Measurements from ENCODE around the gene SMCO4. TPM values are rescaled to one million over a fixed set of nuclear protein-coding genes. Genes with fewer than 3 reads are reported as not detected.
A peak's percentile ranks its signal among the peaks of the same experiment; 100 is the strongest.

The SMCO4 gene
- total RNA-seq, 3 donors from 2014 or later (not counting 1 experiment from before 2014, with no cell fraction given), result 2.7 to 4.6 (median 3.6) TPM

GRCh38 chr11:93526641-93527583 is 16.3 kb downstream of the SMCO4 start:
- 36% methylated on average over 7 of the region's 8 CpGs for WGBS (ENCODE audit: insufficient coverage)
- Histone ChIP-seq H3K27ac (ENCODE audit: low read length) (peak overlapping the region; percentile 28), H3K4me3 (ENCODE audit: low read length) (no peak overlapping the region), H3K4me1 (ENCODE audit: control insufficient read depth, insufficient read depth, low read length) (peaks cover 65% of the 10 kb centered on the region), H3K36me3 (ENCODE audit: control insufficient read depth, insufficient read depth, low read length) (no peaks in the 10 kb centered on the region), H3K27me3 (ENCODE audit: control insufficient read depth, insufficient read depth, low read length) (no peaks in the 10 kb centered on the region), H3K9me3 (ENCODE audit: control insufficient read depth, insufficient read depth, low read length) (no peaks in the 10 kb centered on the region)
- TF ChIP-seq CTCF (IDR thresholded peaks at IDR 0.05), result no peak
- intact Hi-C loops (cut with micrococcal nuclease), result no loop called here
- H3K27ac Mint-ChIP-seq, result peak overlapping the region; percentile 52 to 76
- H3K9me3 Mint-ChIP-seq, result no peaks in the 10 kb centered on the region
- peak overlapping the region; percentile 28 for H3K4me3 Mint-ChIP-seq
- no peaks in the 10 kb centered on the region for H3K27me3 Mint-ChIP-seq (ENCODE audit: low read depth in 2 of 2)
- DNase-seq (peak in 1 of 2 donors; percentile 17), ATAC-seq (peak in 1 of 3 donors; percentile 52)
- H3K4me1 Mint-ChIP-seq, result peaks cover 73 to 85% of the 10 kb centered on the region in 2 donors
- no peaks in the 10 kb centered on the region for H3K36me3 Mint-ChIP-seq

- DNase-seq (no peak), ATAC-seq (no peak)
- no peaks in the 10 kb centered on the region for H3K9me3 Mint-ChIP-seq
- Histone ChIP-seq H3K4me1 (ENCODE audit: control insufficient read depth, insufficient read depth, low read length) (peaks cover 65% of the 10 kb centered on the region), H3K27ac (ENCODE audit: low read length) (peak overlapping the region; percentile 28), H3K9me3 (ENCODE audit: control insufficient read depth, insufficient read depth, low read length) (no peaks in the 10 kb centered on the region), H3K4me3 (ENCODE audit: low read length) (no peak overlapping the region), H3K36me3 (ENCODE audit: control insufficient read depth, insufficient read depth, low read length) (no peaks in the 10 kb centered on the region), H3K27me3 (ENCODE audit: control insufficient read depth, insufficient read depth, low read length) (no peaks in the 10 kb centered on the region)
- TF ChIP-seq CTCF (IDR thresholded peaks at IDR 0.05), result no peak
- intact Hi-C loops (cut with micrococcal nuclease), result no loop called here
- 85% methylated on average over 3 of the region's 3 CpGs for WGBS (ENCODE audit: insufficient coverage)
- H3K36me3 Mint-ChIP-seq, result no peaks in the 10 kb centered on the region
- H3K4me1 Mint-ChIP-seq, result peaks cover 71 to 84% of the 10 kb centered on the region in 2 donors
- peak overlapping the region; percentile 28 for H3K4me3 Mint-ChIP-seq
- no peaks in the 10 kb centered on the region for H3K27me3 Mint-ChIP-seq (ENCODE audit: low read depth in 2 of 2)
- peak overlapping the region; percentile 52 to 76 for H3K27ac Mint-ChIP-seq
These were observed 16.9 kb downstream of the SMCO4 start for GRCh38 chr11:93526346-93526633.

- Mint-ChIP-seq H3K27me3 (ENCODE audit: low read depth in 2 of 2) (no peaks in the 10 kb centered on the region), H3K36me3 (no peaks in the 10 kb centered on the region), H3K4me3 (no peak overlapping the region), H3K9me3 (no peaks in the 10 kb centered on the region), H3K4me1 (peaks cover 71 to 85% of the 10 kb centered on the region in 2 donors), H3K27ac (peak overlapping the region; percentile 52 to 76)
- no peak overlapping the region for H3K27ac ChIP-seq (ENCODE audit: low read length)
- ATAC-seq (no peak), DNase-seq (no peak)
- intact Hi-C loops (cut with micrococcal nuclease), result no loop called here
- no peaks in the 10 kb centered on the region for H3K9me3 ChIP-seq (ENCODE audit: control insufficient read depth, insufficient read depth, low read length)
- no peaks in the 10 kb centered on the region for H3K27me3 ChIP-seq (ENCODE audit: control insufficient read depth, insufficient read depth, low read length)
- no peaks in the 10 kb centered on the region for H3K36me3 ChIP-seq (ENCODE audit: control insufficient read depth, insufficient read depth, low read length)
- no peak overlapping the region for H3K4me3 ChIP-seq (ENCODE audit: low read length)
- no peak for TF ChIP-seq CTCF (IDR thresholded peaks at IDR 0.05)
- 59% methylated on average over 7 of the region's 7 CpGs for WGBS (ENCODE audit: insufficient coverage)
- H3K4me1 ChIP-seq (ENCODE audit: control insufficient read depth, insufficient read depth, low read length), result peaks cover 68% of the 10 kb centered on the region
These were observed 17.4 kb downstream of the SMCO4 start for GRCh38 chr11:93525601-93526345.
